ENCODE measurements around the gene MNX1. TPM values are rescaled to one million over a fixed set of nuclear protein-coding genes. Genes with fewer than 3 reads are reported as not detected.

MNX1 gene
- total RNA-seq, 1 experiment from 2014 or later = 0.21 TPM

DNA sequence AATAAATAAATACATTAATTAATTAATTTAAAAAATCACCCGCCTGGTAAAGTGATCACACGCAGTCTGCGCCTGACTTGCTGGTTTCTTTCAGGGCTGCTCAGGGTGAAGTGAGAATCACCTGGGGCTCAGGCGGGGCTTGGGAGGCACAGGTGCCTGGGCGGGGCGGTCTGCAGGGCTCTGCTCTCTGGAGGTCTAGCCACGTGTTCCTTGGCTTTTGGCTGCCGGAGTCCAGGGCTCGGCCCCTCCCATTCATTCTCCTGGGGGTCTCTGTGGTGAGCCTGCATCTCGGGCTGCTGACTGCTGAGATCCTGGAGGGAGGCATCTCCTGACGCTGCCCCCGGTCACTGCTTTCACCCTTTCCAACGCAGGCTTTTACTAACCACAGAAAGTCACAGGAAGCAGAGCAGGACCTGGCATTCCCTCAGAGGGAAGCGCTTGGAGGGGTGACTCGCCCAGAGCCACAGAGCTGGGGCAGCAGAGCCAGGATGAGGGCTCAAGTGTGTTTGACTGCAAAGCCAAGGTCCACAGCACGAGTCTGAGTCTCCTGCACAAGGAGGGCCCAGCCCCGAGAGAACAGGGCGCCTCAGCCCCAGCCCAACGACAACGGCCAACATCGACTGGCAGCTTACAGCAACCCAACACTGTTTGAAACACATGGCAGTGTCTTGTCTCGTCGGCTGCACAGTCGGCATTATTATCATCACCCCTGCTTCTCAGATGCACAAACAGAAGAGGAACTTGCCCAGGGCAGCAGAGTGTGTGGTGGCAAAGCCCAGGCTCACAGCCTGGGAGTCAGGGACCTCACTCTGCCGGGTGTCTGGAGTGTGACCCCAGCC, 22.4 kb upstream of the MNX1 start:
- DNase-seq (ENCODE audit: low spot score) = no peak

- no peak for DNase-seq (ENCODE audit: low spot score)
Observed at GRCh38 chr7:157032128-157032527, 21.7 kb upstream of the MNX1 start.

GRCh38 chr7:157028199-157028903, 17.9 kb upstream of the MNX1 start:
- DNase-seq (ENCODE audit: low spot score) = no peak

- no peak for DNase-seq (ENCODE audit: low spot score)
Observed at GRCh38 chr7:157027568-157028198, 17.2 kb upstream of the MNX1 start.

DNA sequence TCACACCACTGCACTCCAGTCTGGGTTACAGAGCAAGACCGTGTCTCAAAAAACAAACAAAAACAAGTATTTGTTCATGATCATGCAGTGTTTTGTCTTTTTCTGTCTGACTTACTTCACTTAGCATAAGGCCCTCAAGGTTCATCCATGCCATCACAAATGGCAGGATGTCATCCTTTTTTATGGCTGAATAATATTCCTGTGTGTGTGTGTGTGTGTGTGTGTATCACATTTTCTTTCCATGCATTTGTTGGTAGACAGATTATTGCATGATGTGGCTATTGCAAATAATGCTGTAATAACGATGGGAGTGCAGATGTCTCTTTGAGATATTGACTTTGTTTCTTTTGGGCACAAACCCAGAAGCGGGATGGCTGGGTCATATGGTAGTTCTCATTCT, 14.3 kb upstream of the MNX1 start:
- no peak for DNase-seq (ENCODE audit: low spot score)

DNA sequence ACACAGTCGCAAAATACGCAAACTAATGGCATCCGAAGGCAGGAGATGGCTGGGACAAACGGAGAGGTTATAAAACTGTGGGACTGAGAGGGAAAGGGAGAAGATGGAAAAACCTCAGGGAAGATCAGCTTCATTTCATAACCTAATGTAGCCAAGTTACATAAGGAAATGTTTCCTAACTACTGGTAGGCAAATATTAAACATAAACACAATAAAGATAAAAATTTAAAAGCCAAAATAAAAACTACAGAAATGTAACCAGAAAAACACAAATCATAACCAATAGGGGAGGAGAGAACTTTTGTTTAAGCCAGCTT, 13.1 kb upstream of the MNX1 start:
- no peak for DNase-seq (ENCODE audit: low spot score)

GRCh38 chr7:157022681-157023588, 12.5 kb upstream of the MNX1 start:
- DNase-seq (ENCODE audit: low spot score) = no peak

- DNase-seq (ENCODE audit: low spot score) = no peak
Observed at GRCh38 chr7:157021871-157022680, 11.6 kb upstream of the MNX1 start.

DNA sequence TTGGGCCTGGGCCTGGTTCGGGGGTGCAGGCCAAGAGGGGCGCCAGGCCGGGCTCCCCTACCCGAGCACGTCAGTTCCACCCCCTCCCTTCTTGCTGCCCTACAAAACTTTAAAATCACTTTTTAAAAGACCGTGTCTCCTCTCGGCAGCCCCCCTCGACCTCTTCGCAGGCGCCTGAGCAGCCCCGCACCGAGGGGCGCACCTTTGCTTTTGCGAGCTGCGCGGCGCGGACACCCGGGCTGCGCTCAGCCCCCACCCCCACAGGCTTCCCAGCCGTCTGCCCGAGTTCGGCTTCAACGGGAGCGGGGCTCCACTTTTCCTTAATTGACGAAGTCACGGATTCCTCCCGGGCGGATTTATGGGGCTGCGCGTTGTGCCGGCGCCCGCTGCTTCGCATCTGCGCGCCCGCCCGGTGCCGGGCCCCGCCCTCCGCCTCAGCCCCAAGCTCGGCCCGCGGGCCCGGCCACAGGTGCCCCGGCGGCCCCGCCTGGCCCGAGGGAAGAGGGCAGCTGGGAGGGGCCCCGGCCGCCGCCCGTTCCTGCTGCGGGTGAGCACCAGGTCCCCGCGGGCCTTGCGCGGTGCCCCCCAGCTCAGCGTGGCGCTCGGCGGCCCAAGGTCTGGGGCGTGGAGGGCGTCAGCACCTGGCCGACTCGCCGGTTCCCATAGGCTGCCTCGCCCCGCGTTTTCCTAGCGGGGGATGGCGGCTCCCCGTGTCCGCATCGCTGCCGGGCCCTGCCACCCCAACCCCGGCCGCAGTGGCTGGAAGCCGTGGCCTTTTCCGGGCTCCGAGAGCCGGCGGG, 10.8 kb upstream of the MNX1 start:
- no peak for DNase-seq (ENCODE audit: low spot score)

GRCh38 chr7:157020514-157021070, 10.1 kb upstream of the MNX1 start:
- no peak for DNase-seq (ENCODE audit: low spot score)

DNA sequence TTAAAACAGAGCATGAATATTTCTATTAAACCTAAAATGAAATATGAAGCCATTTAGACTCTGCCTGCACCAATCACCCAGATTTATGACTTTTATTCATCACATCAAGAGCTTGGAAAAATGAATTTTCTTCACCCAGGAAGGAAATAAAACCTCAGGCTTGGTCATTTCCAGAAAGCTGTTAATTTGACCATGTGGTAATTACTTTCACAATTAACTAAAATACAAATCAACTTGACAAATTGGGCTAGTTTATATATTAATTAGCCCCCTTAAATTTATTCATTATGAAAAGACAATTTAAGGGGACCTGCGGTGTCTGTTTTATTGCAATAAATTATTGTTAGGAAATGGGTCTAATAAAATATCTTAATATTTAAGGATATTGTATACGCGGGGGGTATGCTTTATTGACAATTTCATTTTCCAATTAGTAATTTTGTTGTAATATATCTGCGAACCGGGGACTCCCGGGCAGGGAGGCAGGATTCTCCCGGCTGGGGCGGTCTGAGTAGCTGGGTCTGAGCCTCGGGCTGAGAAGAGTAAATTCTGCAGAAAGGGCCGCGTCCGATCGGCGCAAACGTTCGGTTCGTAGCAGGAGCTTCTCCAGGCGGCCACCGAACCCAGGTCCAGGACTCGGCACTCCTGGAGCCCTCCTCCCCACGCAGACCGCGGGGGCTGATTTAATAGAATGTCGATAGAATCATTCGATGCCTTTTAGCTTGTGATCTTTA, 9.4 kb upstream of the MNX1 start:
- no peak for DNase-seq (ENCODE audit: low spot score)

DNA sequence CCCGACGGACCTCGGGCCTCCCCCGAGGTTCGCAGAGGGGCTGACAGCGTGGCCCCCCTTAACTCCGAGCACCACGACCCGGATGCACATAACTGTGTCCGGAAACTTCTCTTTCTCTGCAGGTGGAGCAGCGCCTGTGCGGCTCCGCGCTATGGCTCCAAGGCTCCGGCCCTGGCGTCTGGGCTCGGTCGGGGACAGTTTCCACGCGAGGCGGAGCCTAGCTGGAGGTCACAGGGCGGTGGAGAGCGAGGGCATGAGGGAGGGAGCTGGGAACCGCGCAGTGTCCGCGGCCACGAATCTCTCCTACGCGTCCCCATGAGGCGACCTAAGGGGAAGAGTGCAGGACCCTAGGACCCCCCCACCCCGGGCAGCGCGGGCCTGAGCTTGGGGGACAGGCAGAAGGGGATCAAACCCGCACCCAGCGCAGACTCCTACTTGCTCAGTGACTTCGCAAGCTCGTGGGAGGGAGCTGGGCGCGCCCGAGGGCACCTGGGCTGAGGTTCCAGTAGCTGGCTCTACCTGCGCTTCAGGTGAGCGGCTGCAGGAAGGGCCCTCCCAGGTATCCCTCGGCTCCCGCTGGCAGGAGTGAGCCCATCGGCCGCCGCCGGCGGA, 8.6 kb upstream of the MNX1 start:
- DNase-seq (ENCODE audit: low spot score) = no peak

GRCh38 chr7:157018328-157018996, 8.0 kb upstream of the MNX1 start:
- DNase-seq (ENCODE audit: low spot score) = no peak

- DNase-seq (ENCODE audit: low spot score) = no peak
Observed at GRCh38 chr7:157017603-157018327, 7.3 kb upstream of the MNX1 start.

- no peak for DNase-seq (ENCODE audit: low spot score)
Observed at GRCh38 chr7:157017149-157017548, 6.7 kb upstream of the MNX1 start.

DNA sequence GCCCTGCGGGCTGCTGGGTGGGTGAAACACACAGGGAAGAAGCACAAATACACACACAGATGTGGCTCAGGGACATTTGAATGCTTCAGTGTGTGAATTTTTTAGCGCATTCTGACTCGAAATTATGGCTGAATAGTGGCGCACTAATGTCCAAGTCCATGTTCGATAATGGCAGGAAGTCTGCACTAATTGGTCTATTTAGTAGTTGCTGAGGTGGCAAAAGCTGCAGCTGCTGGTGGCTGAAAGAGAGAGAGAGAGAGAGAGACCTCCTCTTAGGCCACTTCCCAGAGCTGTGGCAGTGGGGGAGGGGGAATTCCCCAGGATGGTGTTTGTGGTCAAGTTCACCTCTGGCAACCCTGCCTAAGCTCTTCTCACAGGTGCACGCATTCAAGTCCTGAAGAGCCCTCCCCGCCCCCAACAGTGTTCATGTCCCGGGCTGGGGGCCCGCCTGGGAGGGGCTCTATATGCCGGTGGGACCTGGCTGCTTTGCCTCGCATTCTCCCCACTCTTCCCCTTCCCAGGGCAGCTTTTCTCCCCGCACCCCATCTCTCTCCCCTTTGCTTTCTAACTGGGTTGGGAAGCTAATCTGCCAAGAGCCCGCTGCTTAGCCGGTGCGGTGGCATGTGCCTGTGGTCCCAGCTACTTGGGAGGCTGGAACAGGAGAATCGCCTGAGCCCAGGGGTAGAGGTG, 6.0 kb upstream of the MNX1 start:
- no peak for DNase-seq (ENCODE audit: low spot score)

DNA sequence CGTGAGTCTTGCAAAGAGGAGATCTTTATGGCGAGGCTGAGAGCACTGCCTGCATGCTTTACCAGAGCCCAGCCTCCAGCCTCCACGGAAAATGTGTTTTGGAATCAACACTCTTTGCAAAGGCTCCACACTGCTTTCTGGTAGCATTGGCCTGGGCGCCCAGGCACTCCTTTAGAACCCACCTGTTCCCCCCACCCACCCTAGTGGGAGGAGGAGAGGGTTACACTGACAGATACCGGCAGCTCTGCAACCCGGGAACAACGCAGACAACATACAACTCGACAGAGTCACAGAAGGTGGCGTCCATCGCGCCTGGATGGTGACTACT, 5.5 kb upstream of the MNX1 start:
- DNase-seq (ENCODE audit: low spot score) = no peak
